Calu3 (cell line): Measurements from ENCODE around the gene AMFR. TPM values are rescaled to one million over a fixed set of nuclear protein-coding genes. Genes with fewer than 3 reads are reported as not detected.

Source experiments
- BruUV-seq: library from RNA; stranded (reverse); fragments of 400-500 nt; replicated peaks from 2 replicates; lab custom pipeline; 2021; lab: Mats Ljungman, UMichigan
- CTCF ChIA-PET: fragments of 300-600 bp; sonication (Branson Sonifier 250); formaldehyde crosslinking; loops from one replicate; lab custom pipeline; 2022; ENCODE audit warnings: antibody characterized with exemption; lab: Charles Lee
- DNase-seq: peaks from one replicate; pipeline ENCODE4 v3.0.0; 2022
- H3K27ac Mint-ChIP-seq: one replicate; pipeline ENCODE4 v1.8.0; 2022; ENCODE audit warnings: mixed read lengths; ENCODE audit not compliant: unreplicated experiment
- H3K27me3 Mint-ChIP-seq: one replicate; pipeline ENCODE4 v1.8.0; 2022; ENCODE audit warnings: mixed read lengths; ENCODE audit not compliant: unreplicated experiment
- H3K36me3 Mint-ChIP-seq: one replicate; pipeline ENCODE4 v1.8.0; 2022; ENCODE audit warnings: mild to moderate bottlenecking, moderate library complexity, mixed read lengths; ENCODE audit not compliant: insufficient read depth, unreplicated experiment
- H3K4me1 Mint-ChIP-seq: one replicate; pipeline ENCODE4 v1.8.0; 2022; ENCODE audit warnings: mild to moderate bottlenecking, low read depth, mixed read lengths; ENCODE audit not compliant: unreplicated experiment
- H3K4me3 Mint-ChIP-seq: one replicate; pipeline ENCODE4 v1.8.0; 2022; ENCODE audit warnings: mild to moderate bottlenecking, low read depth, moderate library complexity, mixed read lengths; ENCODE audit not compliant: unreplicated experiment
- H3K9me3 Mint-ChIP-seq: one replicate; pipeline ENCODE4 v1.8.0; 2022; ENCODE audit warnings: low read depth, mixed read lengths; ENCODE audit not compliant: unreplicated experiment
- CTCF ChIP-seq: fragments of 200-600 bp; IDR thresholded peaks from one replicate; pipeline ENCODE4 v1.8.0; 2022; ENCODE audit warnings: antibody characterized with exemption; ENCODE audit not compliant: unreplicated experiment
- intact Hi-C: fragments of 100-400 bp; cut with micrococcal nuclease; formaldehyde crosslinking; loops from one replicate; pipeline ENCODE4 v1.10.0; 2022; ENCODE audit not compliant: unreplicated experiment
- total RNA-seq: library from RNA; stranded (reverse); gene quantifications from 2 replicates; pipeline ENCODE4 v1.2.3, GENCODE V29; 2022

Gene AMFR
- total RNA-seq, 1 experiment from 2014 or later = 116 TPM

DNA sequence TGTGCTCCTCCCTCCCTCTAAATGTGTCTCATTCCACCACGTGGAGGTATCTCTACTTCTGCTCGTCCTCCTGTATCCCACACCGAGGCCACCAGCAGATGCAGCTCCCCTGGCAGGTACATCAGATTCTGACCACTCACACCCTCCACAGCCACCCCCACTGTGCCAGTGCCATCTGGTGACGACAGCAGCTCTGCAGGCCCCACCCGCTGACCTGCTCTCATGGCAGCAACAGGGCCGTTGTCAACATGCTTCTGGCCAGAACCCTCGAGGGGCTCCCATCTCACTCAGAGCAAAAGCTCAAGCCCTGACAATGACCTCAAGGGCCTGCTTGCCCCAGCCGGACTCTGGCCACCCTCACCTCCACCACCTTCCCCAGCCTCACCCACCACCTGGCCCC is 93.4 kb downstream of the AMFR start:
- Mint-ChIP-seq H3K9me3 (no peaks in the 10 kb centered on the region), H3K36me3 (no peaks in the 10 kb centered on the region), H3K4me1 (no peaks in the 10 kb centered on the region), H3K27me3 (peaks cover 21% of the 10 kb centered on the region), H3K27ac (no peak overlapping the region), H3K4me3 (no peak overlapping the region)
- CTCF ChIA-PET = interaction anchor here (1.1 to 1.3 kb wide), 4 partner anchors 13 to 370 kb away, joined by 4 to 8 read pairs (median 5); no protein-coding TSS in a partner anchor
- DNase-seq = no peak
- intact Hi-C loops = no loop called here
- BruUV-seq = no TSS peak
- no peak for TF ChIP-seq CTCF

DNA sequence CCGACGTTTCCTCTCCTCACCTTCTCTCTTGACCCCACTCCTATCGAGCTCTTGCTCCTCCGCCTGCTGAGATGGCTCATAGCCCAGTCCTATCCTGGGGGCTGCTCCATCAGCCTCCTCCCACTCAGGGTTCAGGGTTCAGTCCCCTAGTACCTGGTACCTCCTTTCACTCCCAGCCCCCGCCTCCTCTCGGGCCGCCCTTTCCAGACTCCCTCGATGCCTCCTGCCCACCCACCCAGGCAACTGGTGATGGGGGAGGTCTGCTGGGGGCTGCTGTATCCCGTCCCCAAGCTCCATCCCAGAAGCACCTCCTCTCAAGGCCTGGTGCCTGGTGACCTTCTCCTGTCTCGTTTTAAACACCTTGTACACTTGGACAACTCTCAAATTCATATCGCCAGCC is 93.9 kb downstream of the AMFR start:
- TF ChIP-seq CTCF = no peak
- CTCF ChIA-PET = interaction anchor here (1.2 kb wide), 1 partner anchor 13 kb away, joined by 5 read pairs; no protein-coding TSS in a partner anchor
- Mint-ChIP-seq H3K4me1 (no peaks in the 10 kb centered on the region), H3K27ac (no peak overlapping the region), H3K36me3 (no peaks in the 10 kb centered on the region), H3K27me3 (peaks cover 21% of the 10 kb centered on the region), H3K9me3 (no peaks in the 10 kb centered on the region), H3K4me3 (no peak overlapping the region)
- intact Hi-C loops = no loop called here
- DNase-seq = no peak
- no TSS peak for BruUV-seq

DNA sequence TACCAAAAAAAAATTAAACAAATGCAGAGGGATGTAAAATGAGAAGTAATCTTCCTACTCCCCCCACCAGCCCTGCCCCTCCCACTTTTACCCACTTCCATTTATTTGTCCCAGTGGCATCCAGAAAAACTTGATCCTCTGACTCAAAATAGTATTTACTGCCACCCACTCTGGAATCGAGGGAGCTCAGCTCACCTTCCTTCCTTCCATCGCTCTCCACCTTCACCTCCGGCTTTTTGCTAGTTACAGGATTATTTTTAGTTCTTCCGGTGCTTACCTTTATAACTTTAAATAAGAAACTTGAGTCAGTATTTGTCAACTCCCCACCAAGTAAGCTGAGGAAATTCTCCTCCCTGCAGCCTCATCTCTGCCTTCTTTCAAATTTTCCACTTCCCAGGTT is 94.9 kb downstream of the AMFR start:
- Mint-ChIP-seq H3K36me3 (no peaks in the 10 kb centered on the region), H3K27me3 (peaks cover 21% of the 10 kb centered on the region), H3K4me1 (no peaks in the 10 kb centered on the region), H3K9me3 (no peaks in the 10 kb centered on the region), H3K27ac (no peak overlapping the region), H3K4me3 (no peak overlapping the region)
- BruUV-seq = no TSS peak
- intact Hi-C loops = no loop called here
- no peak for TF ChIP-seq CTCF
- CTCF ChIA-PET = interaction anchor here (2.8 kb wide), 1 partner anchor 9 kb away, joined by 8 read pairs; no protein-coding TSS in a partner anchor
- DNase-seq = no peak

DNA sequence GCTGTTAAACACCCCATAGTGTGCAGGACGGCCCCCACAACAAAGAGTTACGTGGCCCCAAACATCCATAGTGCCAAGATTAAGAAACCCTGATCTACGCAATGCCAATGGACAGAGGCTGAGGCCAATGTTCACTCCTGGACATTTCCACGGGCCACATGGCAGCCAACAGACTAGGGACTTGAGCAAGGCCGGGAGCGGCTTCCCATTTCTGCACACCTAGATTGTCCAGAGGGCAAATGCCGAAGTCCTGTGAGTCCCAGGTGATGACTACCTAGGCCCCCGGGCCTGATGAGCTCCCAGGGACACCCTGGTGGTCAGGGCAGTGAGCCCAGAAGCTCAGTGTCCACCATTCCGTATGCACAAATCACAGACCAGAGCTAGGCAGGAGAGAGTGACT is 95.5 kb downstream of the AMFR start:
- Mint-ChIP-seq H3K36me3 (no peaks in the 10 kb centered on the region), H3K4me3 (no peak overlapping the region), H3K9me3 (no peaks in the 10 kb centered on the region), H3K27ac (no peak overlapping the region), H3K27me3 (peaks cover 21% of the 10 kb centered on the region), H3K4me1 (no peaks in the 10 kb centered on the region)
- TF ChIP-seq CTCF = no peak
- no TSS peak for BruUV-seq
- CTCF ChIA-PET = interaction anchor here (0.8 to 2.8 kb wide), 2 partner anchors 9 to 11 kb away, joined by 3 to 8 read pairs; no protein-coding TSS in a partner anchor
- intact Hi-C loops = no loop called here
- no peak for DNase-seq
